RWPE1 (cell line): ENCODE data around the gene DARS1.

Experiments
- CTCF ChIA-PET: fragments of 350-600 bp; sonication (Branson Sonifier 250); formaldehyde crosslinking; extraction: SDS; loops from one replicate; lab custom pipeline; 2021; lab: Yijun Ruan, JAX
- POLR2A ChIA-PET: fragments of 400-600 bp; formaldehyde crosslinking; extraction: SDS; loops from one replicate; lab custom pipeline; 2020; ENCODE audit warnings: antibody characterized with exemption; ENCODE audit not compliant: low non-redundant PET; lab: Yijun Ruan, JAX
- DNase-seq: peaks from one replicate; pipeline ENCODE4 v3.0.0; 2012; ENCODE audit warnings: low spot score
- H3K27ac ChIP-seq: fragments of 450-650 bp; 2 replicates; pipeline ENCODE4 v1.5.1; 2017
- TF ChIP-seq, protein P1 (sequence below): fragments of 450-650 bp; conservative IDR thresholded peaks from 2 replicates; pipeline ENCODE4 v1.5.1; 2017; ENCODE audit warnings: low read depth, mild to moderate bottlenecking

Gene DARS1

DNA sequence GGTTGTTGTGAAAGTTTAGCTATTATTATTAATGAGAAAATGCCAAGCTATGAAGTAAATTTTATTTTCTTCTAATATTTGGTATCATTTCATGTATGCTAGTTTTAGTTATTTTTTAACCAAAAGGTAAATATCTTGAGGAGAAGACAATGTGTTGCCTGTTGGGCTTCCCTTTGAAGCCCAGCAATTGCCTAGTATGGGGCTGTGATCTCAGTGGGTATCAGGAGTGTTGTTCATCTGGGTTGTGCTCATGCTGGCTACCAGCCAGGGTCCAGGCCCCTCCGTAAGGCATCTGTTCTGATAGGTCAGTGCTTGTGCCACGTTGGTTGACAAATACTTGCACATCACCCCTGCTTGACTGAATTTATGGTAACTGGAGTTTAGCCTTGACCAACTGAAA, 38.0 kb upstream of the DARS1 start:
- no peak overlapping the region for H3K27ac ChIP-seq
- TF ChIP-seq, protein P1, sequence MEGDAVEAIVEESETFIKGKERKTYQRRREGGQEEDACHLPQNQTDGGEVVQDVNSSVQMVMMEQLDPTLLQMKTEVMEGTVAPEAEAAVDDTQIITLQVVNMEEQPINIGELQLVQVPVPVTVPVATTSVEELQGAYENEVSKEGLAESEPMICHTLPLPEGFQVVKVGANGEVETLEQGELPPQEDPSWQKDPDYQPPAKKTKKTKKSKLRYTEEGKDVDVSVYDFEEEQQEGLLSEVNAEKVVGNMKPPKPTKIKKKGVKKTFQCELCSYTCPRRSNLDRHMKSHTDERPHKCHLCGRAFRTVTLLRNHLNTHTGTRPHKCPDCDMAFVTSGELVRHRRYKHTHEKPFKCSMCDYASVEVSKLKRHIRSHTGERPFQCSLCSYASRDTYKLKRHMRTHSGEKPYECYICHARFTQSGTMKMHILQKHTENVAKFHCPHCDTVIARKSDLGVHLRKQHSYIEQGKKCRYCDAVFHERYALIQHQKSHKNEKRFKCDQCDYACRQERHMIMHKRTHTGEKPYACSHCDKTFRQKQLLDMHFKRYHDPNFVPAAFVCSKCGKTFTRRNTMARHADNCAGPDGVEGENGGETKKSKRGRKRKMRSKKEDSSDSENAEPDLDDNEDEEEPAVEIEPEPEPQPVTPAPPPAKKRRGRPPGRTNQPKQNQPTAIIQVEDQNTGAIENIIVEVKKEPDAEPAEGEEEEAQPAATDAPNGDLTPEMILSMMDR = no peak
- ChIA-PET POLR2A (no interaction called here), CTCF (no interaction called here)
- no peak for DNase-seq

DNA sequence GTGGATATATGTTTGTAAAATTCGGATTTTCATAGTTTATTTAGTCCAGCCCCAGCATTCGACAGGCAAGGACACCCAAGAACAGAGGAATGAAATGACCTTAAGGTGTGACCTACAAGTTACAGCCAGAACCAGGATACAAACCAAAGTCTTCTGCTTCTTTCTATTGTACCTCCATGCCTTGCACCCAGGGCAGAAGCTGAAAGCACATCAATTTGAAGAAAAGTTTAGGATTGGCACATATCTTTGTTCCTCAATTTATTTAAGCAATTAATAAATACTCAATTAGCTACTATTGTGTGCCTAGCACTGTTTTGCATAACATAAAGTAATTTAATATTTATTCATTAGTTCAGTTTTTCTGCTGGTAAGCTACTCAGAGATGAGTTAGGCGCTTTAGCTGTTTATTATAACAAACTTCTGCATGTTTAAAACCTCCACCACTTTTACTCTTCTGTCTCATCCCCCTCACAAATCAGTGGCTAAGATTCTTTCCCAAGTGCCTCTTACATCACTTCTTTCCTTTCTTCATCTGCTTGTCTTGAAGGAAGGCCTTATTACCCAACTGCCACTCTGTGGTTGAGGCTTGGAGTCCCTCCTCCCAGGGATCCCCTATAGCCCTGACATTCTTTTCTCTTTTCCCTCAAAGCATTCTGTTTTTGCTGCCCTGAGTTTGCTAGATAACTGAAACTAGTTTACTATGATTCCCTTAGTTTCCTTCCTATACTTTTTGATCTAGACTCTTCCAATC, 37.1 kb upstream of the DARS1 start:
- no peak overlapping the region for H3K27ac ChIP-seq
- CTCF ChIA-PET = interaction anchor here (0.5 kb wide), 1 partner anchor 34 kb away, joined by 3 read pairs; no protein-coding TSS in a partner anchor
- no peak for DNase-seq
- POLR2A ChIA-PET = no interaction called here
- TF ChIP-seq, protein P1 = no peak

DNA sequence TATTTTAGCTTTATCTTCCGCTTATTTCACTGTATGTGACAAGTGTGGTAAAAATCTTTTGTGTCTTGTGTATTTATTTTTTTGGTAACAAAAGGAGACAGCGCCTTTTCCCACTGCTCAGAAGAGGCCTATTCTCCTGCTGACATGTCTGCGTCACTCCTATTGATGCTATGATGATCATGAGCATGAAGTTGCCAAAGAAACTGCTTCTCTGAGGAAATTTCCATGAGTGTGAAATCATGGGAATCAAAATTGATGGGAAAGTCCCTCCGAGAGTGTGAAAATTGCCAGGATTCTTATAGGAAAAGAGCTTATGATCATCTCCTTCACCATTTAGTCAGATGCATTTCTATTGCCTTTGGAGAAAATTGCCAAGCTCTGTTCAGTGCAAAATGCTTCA, 36.5 kb upstream of the DARS1 start:
- H3K27ac ChIP-seq = no peak overlapping the region
- ChIA-PET CTCF (no interaction called here), POLR2A (no interaction called here)
- DNase-seq = no peak
- TF ChIP-seq, protein P1 = no peak

DNA sequence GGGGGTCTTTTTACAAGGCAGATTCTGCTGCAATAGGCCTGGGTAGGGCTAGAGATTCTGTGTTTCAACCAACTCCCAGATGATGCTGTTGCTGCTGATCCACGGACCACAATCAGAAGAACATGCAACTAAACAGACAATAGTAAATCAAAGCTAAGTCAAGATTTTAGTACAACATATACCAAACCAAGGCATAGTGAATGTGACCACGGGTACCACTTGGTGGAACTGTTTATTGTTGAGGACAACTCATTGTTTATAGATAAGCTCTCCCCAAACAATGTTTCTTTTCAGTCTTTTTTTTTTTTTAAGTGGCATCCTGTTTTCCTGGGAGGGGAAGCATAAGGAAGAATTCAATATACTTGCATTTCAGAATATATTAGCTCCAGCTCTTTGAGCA, 36.0 kb upstream of the DARS1 start:
- no peak for DNase-seq
- TF ChIP-seq, protein P1 = no peak
- no peak overlapping the region for H3K27ac ChIP-seq
- POLR2A ChIA-PET = no interaction called here
- CTCF ChIA-PET = no interaction called here

DNA sequence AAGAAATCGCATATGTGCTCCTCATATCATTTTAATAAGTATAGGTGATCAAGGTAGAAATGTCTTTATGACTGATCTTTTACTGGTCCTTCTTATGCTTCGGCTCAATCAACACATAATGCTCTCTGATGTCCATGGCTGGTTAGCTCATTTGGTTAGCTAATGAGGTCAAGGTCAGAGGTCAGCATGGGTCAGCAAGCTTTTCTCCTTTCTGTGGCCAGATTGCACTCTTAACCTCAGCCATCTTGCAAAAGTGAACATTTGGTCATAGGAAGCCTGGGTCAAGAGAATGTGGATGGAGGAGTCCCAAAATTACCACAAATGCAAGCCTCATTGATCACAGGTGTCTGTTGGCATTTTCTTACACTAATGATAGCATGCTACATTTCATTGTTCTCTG, 35.4 kb upstream of the DARS1 start:
- DNase-seq = no peak
- TF ChIP-seq, protein P1 = no peak
- ChIA-PET POLR2A (no interaction called here), CTCF (no interaction called here)
- no peak overlapping the region for H3K27ac ChIP-seq

DNA sequence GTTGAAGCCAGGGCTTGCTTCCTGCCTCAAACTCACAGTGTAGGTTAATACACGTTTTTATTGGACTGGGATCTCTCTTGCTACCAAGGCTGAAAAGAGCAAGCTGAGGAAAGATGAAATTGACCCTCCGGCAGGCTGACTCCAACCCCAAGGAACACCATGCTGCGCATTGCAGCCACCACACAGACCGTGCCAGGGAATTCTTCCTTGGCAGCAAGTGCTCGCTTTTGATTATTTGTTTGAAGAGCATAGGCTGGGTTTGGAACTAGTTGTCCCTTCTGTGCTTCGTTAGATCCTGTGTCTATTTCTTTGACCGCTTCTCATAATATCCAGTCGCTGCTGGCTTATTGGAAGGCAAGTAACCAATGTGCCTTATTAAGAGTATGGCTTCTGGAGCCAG, 34.4 kb upstream of the DARS1 start:
- TF ChIP-seq, protein P1 = no peak
- DNase-seq = no peak
- CTCF ChIA-PET = interaction anchor here (0.5 to 1.2 kb wide), 3 partner anchors 43 to 362 kb away, joined by 3 read pairs; no protein-coding TSS in a partner anchor
- POLR2A ChIA-PET = no interaction called here
- H3K27ac ChIP-seq = no peak overlapping the region
